GM12891 (cell line): Measurements from ENCODE around the gene MET.

Experiments
- PAX5 ChIP-seq: IDR thresholded peaks from 2 replicates; pipeline ENCODE4 v1.6.1; 2011; ENCODE audit warnings: low read length, moderate library complexity, mild to moderate bottlenecking; ENCODE audit not compliant: insufficient read depth, severe bottlenecking
- POLR2A ChIP-seq: IDR thresholded peaks from 2 replicates; pipeline ENCODE4 v1.6.1; 2011; ENCODE audit warnings: low read depth, low read length, control low read depth
- POLR2AphosphoS5 ChIP-seq: IDR thresholded peaks from 2 replicates; pipeline ENCODE4 v1.6.1; 2011; ENCODE audit warnings: low read depth, low read length, control low read depth
- POU2F2 ChIP-seq: IDR thresholded peaks from 2 replicates; pipeline ENCODE4 v1.6.1; 2011; ENCODE audit warnings: low read depth, mild to moderate bottlenecking, control low read depth, low read length, moderate library complexity
- SPI1 ChIP-seq: IDR thresholded peaks from 2 replicates; pipeline ENCODE4 v1.6.1; 2011; ENCODE audit warnings: low read depth, low read length, control low read depth
- TAF1 ChIP-seq: IDR thresholded peaks from 2 replicates; pipeline ENCODE4 v1.6.1; 2011; ENCODE audit warnings: low read depth, low read length, control low read depth

GRCh38 chr7:116663744-116664143, 8.3 kb upstream of the MET start:
- TF ChIP-seq SPI1 (no peak), POLR2A (no peak), POLR2AphosphoS5 (no peak), TAF1 (no peak), POU2F2 (no peak), PAX5 (no peak)
